Activated T-helper 17 cell treated with anti-CD3 and anti-CD28 coated beads, Interleukin-2, amount 50 U/mL, for 72 hours (primary cell): ENCODE measurements around the gene MTMR12. TPM values are rescaled to one million over a fixed set of nuclear protein-coding genes. Genes with fewer than 3 reads are reported as not detected.

Experiments
- ATAC-seq: fragments of 150-1000 bp; cut with Tn5 transposase; replicated peaks from 2 replicates; pipeline ENCODE4 v1.10.0; 2021; ENCODE audit warnings: mild to moderate bottlenecking, moderate library complexity
- H3K27ac Mint-ChIP-seq: one replicate; pipeline ENCODE4 v1.8.0; 2022; ENCODE audit warnings: mixed read lengths
- H3K27me3 Mint-ChIP-seq: one replicate; pipeline ENCODE4 v1.8.0; 2022; ENCODE audit warnings: mixed read lengths
- H3K36me3 Mint-ChIP-seq: one replicate; pipeline ENCODE4 v1.8.0; 2022; ENCODE audit warnings: low read depth, mild to moderate bottlenecking, mixed read lengths
- H3K4me1 Mint-ChIP-seq: one replicate; pipeline ENCODE4 v1.8.0; 2022; ENCODE audit warnings: mixed read lengths
- H3K4me3 Mint-ChIP-seq: one replicate; pipeline ENCODE4 v1.8.0; 2022; ENCODE audit warnings: mild to moderate bottlenecking, mixed read lengths
- H3K9me3 Mint-ChIP-seq: one replicate; pipeline ENCODE4 v1.8.0; 2022; ENCODE audit warnings: mixed read lengths
- total RNA-seq, 2 donors: library from RNA; stranded (reverse); gene quantifications; one replicate each; pipeline ENCODE4 v1.2.3, GENCODE V29; 2022

The MTMR12 gene
- total RNA-seq, 2 donors from 2014 or later: 28.4 TPM

DNA sequence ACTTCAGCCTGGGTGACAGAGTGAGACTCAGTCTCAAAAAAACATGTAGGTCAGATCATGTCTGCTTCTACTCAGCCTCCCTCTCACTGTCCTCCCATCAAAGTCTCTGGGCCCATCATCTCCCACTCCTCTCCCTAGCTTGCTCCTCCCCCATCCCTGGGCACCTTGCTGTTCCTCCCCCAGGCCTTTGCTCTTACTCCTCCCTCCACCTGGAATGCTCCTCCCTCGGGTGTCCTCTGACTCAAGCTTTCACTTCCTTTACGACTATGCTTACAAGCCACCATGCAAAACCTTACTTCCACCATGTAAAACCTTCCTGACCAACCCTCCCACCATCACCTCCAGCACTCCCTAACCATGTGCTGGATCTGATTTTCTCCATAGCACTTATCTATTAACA, 51.5 kb downstream of the MTMR12 start:
- peak overlapping the region; percentile 51 for H3K27ac Mint-ChIP-seq

DNA sequence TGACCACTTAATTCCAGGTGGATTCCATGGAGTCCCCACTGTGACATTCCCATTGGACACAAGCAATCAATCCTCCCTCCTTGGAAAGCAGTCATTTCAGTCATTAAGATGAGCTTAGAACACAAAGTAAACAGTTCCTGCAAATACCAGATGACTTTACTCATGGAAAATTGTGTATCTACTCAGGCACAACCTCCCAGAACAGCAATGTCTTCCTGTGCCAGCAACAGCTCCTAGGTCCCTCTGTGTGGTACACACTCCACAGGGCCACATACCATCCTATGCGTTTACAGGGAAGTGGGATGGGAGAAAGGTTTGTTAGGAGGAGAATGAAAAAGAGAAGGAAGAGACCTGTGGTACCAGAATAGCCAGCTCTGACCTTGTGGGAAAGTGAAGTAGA, 53.7 kb downstream of the MTMR12 start:
- Mint-ChIP-seq H3K4me1 (peaks cover 6% of the 10 kb centered on the region), H3K36me3 (peaks cover 89% of the 10 kb centered on the region), H3K27me3 (no peaks in the 10 kb centered on the region), H3K27ac (peak overlapping the region; percentile 56), H3K4me3 (no peak overlapping the region), H3K9me3 (no peaks in the 10 kb centered on the region)
- ATAC-seq: no peak

More for the DNA sequence above, 51.5 kb downstream of the MTMR12 start:
- Mint-ChIP-seq H3K36me3 (peaks cover 89% of the 10 kb centered on the region), H3K9me3 (no peaks in the 10 kb centered on the region), H3K27me3 (no peaks in the 10 kb centered on the region), H3K4me1 (peaks cover 6% of the 10 kb centered on the region), H3K4me3 (no peak overlapping the region)
- ATAC-seq: peak; percentile 95

DNA sequence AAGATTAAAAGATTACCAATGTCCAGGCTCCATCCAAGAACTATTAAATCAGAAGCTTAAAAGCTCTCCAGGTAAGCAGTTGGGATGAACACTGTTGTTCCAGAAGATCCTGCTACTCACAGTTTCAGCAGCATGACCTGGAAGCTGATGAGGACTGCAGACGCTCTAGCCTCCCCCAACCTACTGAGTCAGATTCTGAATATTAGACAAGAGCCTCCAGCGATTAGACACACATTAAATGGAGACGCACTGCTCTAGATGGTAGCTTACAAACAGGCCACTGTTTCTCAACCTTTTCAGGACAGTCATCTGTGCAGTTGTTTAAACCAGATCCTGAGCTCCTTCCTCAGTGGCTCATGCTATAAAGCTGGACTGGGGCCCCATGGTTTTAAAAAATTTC, 54.3 kb downstream of the MTMR12 start:
- no peak for ATAC-seq
- no peaks in the 10 kb centered on the region for H3K27me3 Mint-ChIP-seq
- no peaks in the 10 kb centered on the region for H3K9me3 Mint-ChIP-seq
- no peak overlapping the region for H3K4me3 Mint-ChIP-seq
- H3K27ac Mint-ChIP-seq: peak overlapping the region; percentile 56
- H3K36me3 Mint-ChIP-seq: peaks cover 89% of the 10 kb centered on the region
- peaks cover 6% of the 10 kb centered on the region for H3K4me1 Mint-ChIP-seq

DNA sequence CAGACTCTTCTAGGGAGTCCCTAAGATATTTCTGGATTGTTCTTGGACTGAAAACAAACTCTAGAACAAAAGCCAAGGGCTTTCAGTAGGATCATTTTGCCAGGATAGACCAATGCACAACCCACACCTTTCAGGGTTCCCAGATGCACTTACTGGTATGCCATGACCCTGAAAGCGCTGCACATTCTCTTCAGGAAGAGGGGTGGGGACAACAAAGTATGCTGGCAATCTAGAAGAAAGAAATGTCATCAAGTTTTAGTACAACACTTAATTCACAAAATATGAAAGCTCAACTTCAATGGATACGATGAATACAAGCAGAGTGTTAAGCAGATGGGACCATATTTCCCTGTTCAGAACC, 57.2 kb downstream of the MTMR12 start:
- no peaks in the 10 kb centered on the region for H3K4me1 Mint-ChIP-seq
- no peak for ATAC-seq
- no peak overlapping the region for H3K4me3 Mint-ChIP-seq
- H3K27me3 Mint-ChIP-seq: no peaks in the 10 kb centered on the region
- H3K9me3 Mint-ChIP-seq: no peaks in the 10 kb centered on the region
- H3K27ac Mint-ChIP-seq: no peak overlapping the region
- peaks cover 86% of the 10 kb centered on the region for H3K36me3 Mint-ChIP-seq

DNA sequence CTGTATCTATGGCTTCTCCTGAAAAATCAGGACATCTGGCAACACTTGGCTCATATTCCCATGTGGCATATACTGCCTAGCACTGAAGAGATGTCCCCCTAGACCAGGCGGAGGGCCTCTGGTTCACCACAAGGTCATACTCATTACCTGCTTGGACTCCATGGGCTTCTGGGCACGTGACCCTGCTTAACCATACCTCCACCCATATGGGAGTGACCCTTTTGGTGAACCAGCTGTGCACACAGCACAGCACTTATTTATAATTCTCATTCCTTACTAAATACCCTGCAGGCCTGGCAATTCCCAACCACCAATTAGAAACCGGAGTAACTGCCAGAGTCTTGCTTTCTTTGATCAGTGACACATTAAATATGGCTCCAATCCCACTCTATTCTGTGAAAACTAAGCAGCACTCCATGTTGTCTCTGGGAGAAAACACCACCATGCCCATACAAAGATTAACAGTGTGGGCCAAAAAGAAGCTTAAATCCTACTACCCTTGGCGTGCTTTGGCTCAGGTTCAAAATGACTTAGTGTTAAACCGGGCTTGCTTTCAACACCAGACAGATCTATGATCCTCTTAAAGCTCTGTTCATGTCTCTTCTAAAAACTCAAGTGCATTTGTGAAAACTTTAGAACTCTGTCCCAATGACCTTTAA, 57.7 kb downstream of the MTMR12 start:
- Mint-ChIP-seq H3K4me1 (no peaks in the 10 kb centered on the region), H3K9me3 (no peaks in the 10 kb centered on the region), H3K4me3 (no peak overlapping the region), H3K27ac (no peak overlapping the region), H3K27me3 (no peaks in the 10 kb centered on the region), H3K36me3 (peaks cover 86% of the 10 kb centered on the region)
- ATAC-seq: no peak

DNA sequence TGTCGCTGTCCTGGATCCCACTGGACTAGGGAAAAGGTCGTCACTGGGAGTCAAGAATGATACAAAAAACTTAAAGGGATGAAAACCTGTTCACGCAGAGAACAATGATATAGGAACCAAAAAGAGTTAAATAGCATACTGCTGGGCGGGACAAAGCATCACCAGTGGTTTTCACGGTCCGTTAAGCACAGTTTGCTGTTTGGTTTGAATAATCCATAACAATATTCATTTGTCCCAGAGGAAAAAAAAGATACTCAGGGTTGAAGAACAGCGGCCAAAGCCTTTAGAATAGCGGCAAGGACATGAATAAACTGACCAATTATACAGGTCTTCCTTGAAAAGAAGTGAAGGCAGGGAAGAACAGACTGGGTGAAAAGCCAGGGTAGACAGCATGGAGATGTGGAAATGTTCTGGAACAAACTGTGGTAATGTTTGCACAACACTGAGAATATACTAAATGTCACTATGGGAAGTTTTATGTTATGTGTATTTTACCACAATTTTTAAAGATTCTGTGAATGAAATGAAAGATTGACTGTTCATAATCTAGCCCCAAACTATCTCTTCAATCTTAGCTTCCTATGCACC, 60.8 kb downstream of the MTMR12 start:
- H3K4me3 Mint-ChIP-seq: no peak overlapping the region

DNA sequence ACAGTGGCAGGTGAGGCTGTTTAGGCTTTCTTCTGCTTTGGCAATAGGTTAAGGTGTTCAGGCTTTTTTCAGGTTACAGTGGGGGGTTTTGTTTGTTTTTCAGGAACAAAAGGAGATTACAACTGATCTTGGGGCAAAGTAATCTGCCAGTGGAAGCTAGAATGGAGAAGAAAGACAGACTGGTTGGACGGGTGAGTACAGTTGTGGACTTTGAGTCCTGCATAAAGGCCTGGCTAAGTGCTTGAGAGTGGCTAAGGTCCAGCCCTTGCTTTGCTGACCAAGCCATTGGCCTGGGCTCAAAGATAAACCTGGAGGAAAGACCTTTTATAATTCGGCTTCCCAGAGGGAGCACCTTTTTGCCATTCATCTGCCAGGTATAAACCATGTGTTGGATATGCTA, 63.1 kb downstream of the MTMR12 start:
- no peak for ATAC-seq
- peak overlapping the region; percentile 68 for H3K27ac Mint-ChIP-seq
- no peaks in the 10 kb centered on the region for H3K27me3 Mint-ChIP-seq
- H3K4me3 Mint-ChIP-seq: no peak overlapping the region
- no peaks in the 10 kb centered on the region for H3K9me3 Mint-ChIP-seq
- H3K4me1 Mint-ChIP-seq: no peaks in the 10 kb centered on the region
- peaks cover 95% of the 10 kb centered on the region for H3K36me3 Mint-ChIP-seq

More for the DNA sequence above, 60.8 kb downstream of the MTMR12 start:
- Mint-ChIP-seq H3K36me3 (peaks cover 95% of the 10 kb centered on the region), H3K4me1 (no peaks in the 10 kb centered on the region), H3K27ac (no peak overlapping the region), H3K9me3 (no peaks in the 10 kb centered on the region), H3K27me3 (no peaks in the 10 kb centered on the region)
- no peak for ATAC-seq

DNA sequence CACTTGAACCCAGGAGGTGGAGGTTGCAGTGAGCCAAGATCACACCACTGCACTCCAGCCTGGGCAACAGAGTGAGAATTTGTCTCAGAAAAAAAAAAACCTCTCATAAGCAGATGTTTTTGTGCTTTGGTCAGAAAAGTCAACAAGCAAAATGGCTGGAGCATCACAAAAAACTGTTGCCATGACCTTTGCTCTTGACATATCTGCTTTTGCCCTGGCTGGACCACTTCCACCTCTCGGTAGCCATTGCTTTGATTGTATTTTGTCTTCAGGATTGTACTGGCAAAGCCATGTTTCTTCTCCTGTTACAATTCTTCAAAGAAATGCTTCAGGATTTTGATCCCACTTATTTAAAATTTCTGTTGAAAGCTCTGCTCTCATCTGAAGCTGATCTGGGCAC, 67.0 kb downstream of the MTMR12 start:
- no peaks in the 10 kb centered on the region for H3K4me1 Mint-ChIP-seq
- no peaks in the 10 kb centered on the region for H3K27me3 Mint-ChIP-seq
- peaks cover 99% of the 10 kb centered on the region for H3K36me3 Mint-ChIP-seq
- H3K9me3 Mint-ChIP-seq: no peaks in the 10 kb centered on the region
- H3K4me3 Mint-ChIP-seq: no peak overlapping the region
- no peak for ATAC-seq
- no peak overlapping the region for H3K27ac Mint-ChIP-seq

DNA sequence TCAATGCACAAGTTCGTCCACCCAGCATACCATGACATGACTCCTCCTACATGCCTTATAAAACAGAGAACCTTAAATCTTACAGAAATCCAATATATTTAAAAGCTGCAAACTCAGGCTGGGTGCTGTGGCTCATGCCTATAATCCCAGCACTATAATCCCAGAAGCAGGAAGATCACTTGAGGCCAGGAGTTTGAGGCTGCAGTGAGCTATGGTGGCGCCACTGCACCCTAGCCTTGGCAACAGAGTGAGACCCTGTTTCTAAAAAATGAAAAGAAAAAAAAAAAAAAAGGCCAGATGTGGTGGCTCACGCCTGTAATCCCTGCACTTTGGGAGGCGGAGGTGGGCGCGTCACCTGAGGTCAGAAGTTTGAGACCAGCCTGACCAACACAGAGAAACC, 68.7 kb downstream of the MTMR12 start:
- no peaks in the 10 kb centered on the region for H3K9me3 Mint-ChIP-seq
- H3K4me1 Mint-ChIP-seq: no peaks in the 10 kb centered on the region
- no peak overlapping the region for H3K4me3 Mint-ChIP-seq
- H3K27ac Mint-ChIP-seq: no peak overlapping the region
- H3K36me3 Mint-ChIP-seq: peaks cover 99% of the 10 kb centered on the region
- no peak for ATAC-seq
- no peaks in the 10 kb centered on the region for H3K27me3 Mint-ChIP-seq

DNA sequence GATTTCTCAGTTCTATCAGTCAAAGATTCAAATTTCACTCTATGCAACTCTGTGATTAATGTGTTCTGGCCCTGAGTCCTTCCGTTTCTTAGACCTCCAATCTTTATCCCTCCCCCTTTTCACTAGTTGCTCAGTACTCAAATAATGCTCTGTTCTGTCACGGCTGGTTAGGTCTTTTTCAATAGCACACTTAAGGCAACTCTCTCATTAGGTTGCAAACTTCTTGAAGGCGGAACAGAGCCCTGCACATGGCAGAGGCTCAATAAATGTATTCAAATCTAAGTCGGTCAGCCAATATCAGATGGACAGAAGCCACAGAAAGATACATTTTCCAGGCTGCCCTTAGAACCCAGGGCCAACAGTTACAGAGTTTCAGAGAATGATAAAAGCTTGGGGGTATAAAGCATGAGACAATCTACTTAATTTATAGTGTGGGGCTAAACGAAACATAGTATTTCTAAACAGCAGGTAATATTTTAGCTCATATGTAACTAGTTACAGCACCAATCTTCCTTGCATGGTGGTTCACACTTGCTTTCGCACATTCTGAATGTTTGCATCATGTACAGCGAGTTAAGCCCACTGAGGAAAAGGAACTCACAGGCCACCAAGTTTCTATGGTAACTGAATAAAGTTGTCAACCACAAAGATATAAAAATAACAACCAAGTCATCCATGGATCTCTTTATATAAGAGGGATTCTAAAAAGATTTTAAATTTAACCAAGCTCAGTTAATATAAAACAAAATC, 71.5 kb downstream of the MTMR12 start:
- Mint-ChIP-seq H3K27ac (peak overlapping the region; percentile 4), H3K4me3 (no peak overlapping the region), H3K9me3 (no peaks in the 10 kb centered on the region), H3K27me3 (no peaks in the 10 kb centered on the region), H3K36me3 (peaks cover 87% of the 10 kb centered on the region), H3K4me1 (no peaks in the 10 kb centered on the region)
- ATAC-seq: no peak

DNA sequence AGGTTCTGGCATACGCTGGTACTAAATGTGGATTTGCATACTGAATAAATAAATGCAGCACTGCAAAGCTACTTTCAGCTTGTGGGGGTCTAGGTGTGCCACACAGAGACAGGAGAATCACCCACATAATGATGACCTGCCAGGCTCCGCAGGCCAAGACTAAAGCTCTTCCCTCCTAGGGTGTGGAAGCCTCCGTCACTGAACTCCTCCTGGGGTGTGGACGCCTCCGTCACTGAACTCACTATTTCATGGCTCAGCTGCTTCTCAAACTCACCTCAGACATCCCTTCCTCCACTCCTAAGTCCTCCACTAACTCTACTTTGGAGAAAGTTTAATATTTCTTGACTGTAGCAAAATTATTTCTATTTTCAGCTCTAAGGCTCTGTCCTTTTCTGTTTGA, 73.4 kb downstream of the MTMR12 start:
- Mint-ChIP-seq H3K9me3 (no peaks in the 10 kb centered on the region), H3K4me1 (no peaks in the 10 kb centered on the region), H3K4me3 (no peak overlapping the region), H3K27ac (no peak overlapping the region), H3K36me3 (peaks cover 88% of the 10 kb centered on the region), H3K27me3 (no peaks in the 10 kb centered on the region)
- ATAC-seq: no peak

DNA sequence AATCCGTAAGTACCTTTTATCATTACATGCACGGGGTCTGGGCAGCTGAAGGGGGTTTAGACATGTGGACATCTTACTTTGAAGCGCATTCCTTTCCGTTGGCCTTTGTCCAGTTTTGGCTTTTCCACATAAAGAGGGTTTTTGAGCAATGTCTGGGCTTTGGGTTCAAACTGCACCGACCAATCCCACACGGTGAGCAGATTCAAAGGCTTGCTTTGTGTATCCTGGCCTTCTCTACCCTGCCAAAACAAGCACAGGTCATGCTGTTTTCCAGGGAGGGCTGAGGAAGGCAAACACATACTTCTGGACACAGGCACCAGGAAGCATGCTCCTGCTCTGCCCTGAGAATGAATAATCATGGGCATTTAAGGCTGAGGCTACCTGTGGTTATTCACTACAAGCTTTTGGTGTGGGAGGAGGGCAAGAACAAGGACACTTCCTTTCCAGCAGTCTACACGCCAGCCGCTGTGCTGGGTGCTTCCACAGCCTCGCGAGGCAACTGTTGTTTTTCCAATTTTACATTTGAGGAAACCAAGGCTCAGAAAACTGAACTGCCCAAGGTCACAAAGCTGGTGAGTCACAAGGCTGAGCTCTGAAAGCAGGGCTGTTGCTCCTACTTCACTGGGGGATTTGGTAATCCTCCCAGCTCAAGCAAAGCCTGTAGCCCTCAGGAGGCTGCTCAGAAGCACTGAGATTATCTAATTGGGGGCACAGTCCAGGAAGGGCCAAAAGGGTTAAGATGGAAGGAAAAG, 78.9 kb downstream of the MTMR12 start:
- Mint-ChIP-seq H3K9me3 (no peaks in the 10 kb centered on the region), H3K4me3 (no peak overlapping the region), H3K36me3 (peaks cover 76% of the 10 kb centered on the region)

DNA sequence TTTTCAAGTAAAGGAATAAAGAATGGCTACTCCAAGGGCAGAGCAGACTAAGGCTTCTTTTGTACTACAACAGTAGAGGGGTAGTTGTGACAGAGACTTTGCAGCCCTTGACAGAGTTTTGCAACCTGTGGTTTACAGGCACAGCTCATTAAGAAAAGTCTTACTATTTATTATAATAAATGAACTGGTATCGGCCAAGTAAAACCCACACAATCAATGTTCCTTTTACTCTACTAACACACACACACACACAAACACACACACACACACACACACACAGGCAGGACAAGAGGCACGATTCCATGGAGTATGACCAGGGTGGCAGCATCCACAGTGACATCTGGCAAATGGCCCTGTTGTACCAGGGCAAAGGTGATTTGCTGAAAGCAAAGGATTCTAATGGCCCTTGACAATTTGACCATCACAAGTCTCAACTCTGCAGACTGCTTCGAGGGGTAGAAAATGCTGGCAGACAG, 79.5 kb downstream of the MTMR12 start:
- Mint-ChIP-seq H3K9me3 (no peaks in the 10 kb centered on the region), H3K36me3 (peaks cover 78% of the 10 kb centered on the region), H3K27ac (no peak overlapping the region), H3K4me3 (no peak overlapping the region), H3K4me1 (no peaks in the 10 kb centered on the region), H3K27me3 (no peaks in the 10 kb centered on the region)
- ATAC-seq: no peak

More for the DNA sequence above, 78.9 kb downstream of the MTMR12 start:
- no peaks in the 10 kb centered on the region for H3K27me3 Mint-ChIP-seq
- no peak for ATAC-seq
- no peaks in the 10 kb centered on the region for H3K4me1 Mint-ChIP-seq
- H3K27ac Mint-ChIP-seq: peak overlapping the region; percentile 36

DNA sequence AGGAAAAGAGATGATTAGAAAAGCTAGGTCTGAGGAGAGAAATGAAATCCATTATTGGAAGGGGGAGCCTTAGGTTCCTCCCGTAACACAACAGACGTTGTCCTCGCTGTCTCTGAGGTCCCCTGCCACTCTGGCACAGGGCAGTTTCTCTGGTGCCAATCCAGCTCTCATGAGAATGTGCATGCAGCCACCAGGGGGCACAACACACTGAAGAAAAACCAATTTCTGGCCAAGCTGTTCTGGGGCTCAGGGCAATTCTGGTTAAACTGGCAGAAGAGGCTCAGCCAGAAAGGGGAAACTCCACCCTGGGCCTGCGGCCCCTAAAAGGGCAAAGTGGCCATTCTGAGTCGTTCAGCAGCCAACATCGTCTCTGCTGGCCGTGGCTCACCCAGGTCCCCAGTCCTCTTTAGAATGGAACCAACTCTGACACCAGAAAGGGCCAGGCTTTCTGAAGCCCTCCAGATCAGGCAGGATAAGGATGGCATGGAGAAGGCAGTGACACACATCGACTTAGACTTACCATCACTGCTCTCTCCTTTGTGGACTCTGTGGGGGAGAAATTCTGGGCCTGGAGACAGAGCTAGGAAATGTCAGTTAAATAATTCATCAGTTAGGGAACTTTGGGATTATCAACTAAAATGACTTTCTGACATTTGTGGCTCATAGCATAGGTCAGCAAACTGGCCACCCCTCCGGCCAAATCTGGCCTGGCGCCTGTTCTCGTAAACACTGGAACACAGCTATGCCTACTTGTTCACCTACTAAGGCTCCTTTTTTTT, 80.1 kb downstream of the MTMR12 start:
- Mint-ChIP-seq H3K9me3 (no peaks in the 10 kb centered on the region), H3K27ac (peak overlapping the region; percentile 64), H3K27me3 (no peaks in the 10 kb centered on the region), H3K36me3 (peaks cover 78% of the 10 kb centered on the region), H3K4me3 (no peak overlapping the region), H3K4me1 (no peaks in the 10 kb centered on the region)
- peak; percentile 93 for ATAC-seq
